Stimulated activated naive CD8-positive, alpha-beta T cell treated with anti-CD3 and anti-CD28 coated beads, Interleukin-15, amount 100 ng/mL, for 72 hours (primary cell): ENCODE measurements around the gene ATP1B3.

Source experiments
- ATAC-seq: fragments of 150-1000 bp; cut with Tn5 transposase; 2 replicates; pipeline ENCODE4 v1.10.0; 2021; ENCODE audit warnings: mild to moderate bottlenecking, moderate library complexity
- DNase-seq, 2 donors: peaks; one replicate each; pipeline ENCODE4 v3.0.0; 2021 to 2022
- H3K27ac Mint-ChIP-seq, 2 donors: one replicate each; pipeline ENCODE4 v1.8.0; 2022; ENCODE audit warnings: mild to moderate bottlenecking in 2 of 2, mixed read lengths in 2 of 2, moderate library complexity in 2 of 2
- H3K27me3 Mint-ChIP-seq: one replicate; pipeline ENCODE4 v1.8.0; 2022; ENCODE audit warnings: mixed read lengths
- H3K4me1 Mint-ChIP-seq: one replicate; pipeline ENCODE4 v1.8.0; 2022; ENCODE audit warnings: mild to moderate bottlenecking, mixed read lengths
- H3K4me3 Mint-ChIP-seq, 2 donors: one replicate each; pipeline ENCODE4 v1.8.0; 2022; ENCODE audit warnings: mild to moderate bottlenecking in 2 of 2, mixed read lengths in 2 of 2, moderate library complexity in 1 of 2
- H3K9me3 Mint-ChIP-seq, 2 donors: one replicate each; pipeline ENCODE4 v1.8.0; 2022; ENCODE audit warnings: mixed read lengths in 2 of 2

Gene ATP1B3

GRCh38 chr3:141853081-141853601 lies 23.3 kb upstream of the ATP1B3 start:
- DNase-seq (no peak), ATAC-seq (no peak)
- Mint-ChIP-seq H3K4me1 (peaks cover 1% of the 10 kb centered on the region), H3K27me3 (no peaks in the 10 kb centered on the region), H3K27ac (no peak overlapping the region), H3K4me3 (no peak overlapping the region), H3K9me3 (no peaks in the 10 kb centered on the region)

- H3K4me1 Mint-ChIP-seq = peaks cover 5% of the 10 kb centered on the region
- H3K4me3 Mint-ChIP-seq = no peak overlapping the region
- H3K9me3 Mint-ChIP-seq = no peaks in the 10 kb centered on the region
- no peaks in the 10 kb centered on the region for H3K27me3 Mint-ChIP-seq
- ATAC-seq (no peak), DNase-seq (no peak)
- no peak overlapping the region for H3K27ac Mint-ChIP-seq
Measured at GRCh38 chr3:141853629-141854168, 22.7 kb upstream of the ATP1B3 start.

GRCh38 chr3:141854599-141854998 lies 21.8 kb upstream of the ATP1B3 start:
- ATAC-seq = no peak
- Mint-ChIP-seq H3K4me1 (peaks cover 5% of the 10 kb centered on the region), H3K9me3 (no peaks in the 10 kb centered on the region), H3K27me3 (no peaks in the 10 kb centered on the region), H3K4me3 (no peak overlapping the region), H3K27ac (no peak overlapping the region)
- DNase-seq = no peak

GRCh38 chr3:141858312-141858711 lies 18.1 kb upstream of the ATP1B3 start:
- Mint-ChIP-seq H3K4me1 (peaks cover 5% of the 10 kb centered on the region), H3K27me3 (no peaks in the 10 kb centered on the region), H3K9me3 (no peaks in the 10 kb centered on the region), H3K4me3 (no peak overlapping the region), H3K27ac (no peak overlapping the region)
- no peak for ATAC-seq
- DNase-seq = no peak

- no peak overlapping the region for H3K4me3 Mint-ChIP-seq
- H3K4me1 Mint-ChIP-seq = peaks cover 5% of the 10 kb centered on the region
- no peak overlapping the region for H3K27ac Mint-ChIP-seq
- no peaks in the 10 kb centered on the region for H3K9me3 Mint-ChIP-seq
- ATAC-seq (no peak), DNase-seq (no peak)
- no peaks in the 10 kb centered on the region for H3K27me3 Mint-ChIP-seq
Measured at GRCh38 chr3:141859651-141860050, 16.8 kb upstream of the ATP1B3 start.

GRCh38 chr3:141860086-141860669 lies 16.3 kb upstream of the ATP1B3 start:
- Mint-ChIP-seq H3K4me3 (no peak overlapping the region), H3K4me1 (peaks cover 5% of the 10 kb centered on the region), H3K9me3 (no peaks in the 10 kb centered on the region), H3K27me3 (no peaks in the 10 kb centered on the region), H3K27ac (no peak overlapping the region)
- ATAC-seq (no peak), DNase-seq (no peak)

- Mint-ChIP-seq H3K4me1 (peaks cover 5% of the 10 kb centered on the region), H3K9me3 (no peaks in the 10 kb centered on the region), H3K27me3 (no peaks in the 10 kb centered on the region), H3K27ac (peak overlapping the region in 1 of 2 donors; percentile 5), H3K4me3 (no peak overlapping the region)
- ATAC-seq (no peak), DNase-seq (no peak)
Measured at GRCh38 chr3:141860766-141861513, 15.5 kb upstream of the ATP1B3 start.

- Mint-ChIP-seq H3K4me3 (no peak overlapping the region), H3K27ac (no peak overlapping the region), H3K9me3 (no peaks in the 10 kb centered on the region), H3K27me3 (no peaks in the 10 kb centered on the region), H3K4me1 (peaks cover 5% of the 10 kb centered on the region)
- no peak for ATAC-seq
- no peak for DNase-seq
Measured at GRCh38 chr3:141862279-141862816, 14.1 kb upstream of the ATP1B3 start.

GRCh38 chr3:141863491-141863890 lies 13.0 kb upstream of the ATP1B3 start:
- Mint-ChIP-seq H3K4me1 (peaks cover under 1% of the 10 kb centered on the region), H3K9me3 (no peaks in the 10 kb centered on the region), H3K4me3 (no peak overlapping the region), H3K27ac (no peak overlapping the region), H3K27me3 (no peaks in the 10 kb centered on the region)
- ATAC-seq (no peak), DNase-seq (no peak)

GRCh38 chr3:141864281-141864970 lies 12.0 kb upstream of the ATP1B3 start:
- DNase-seq (no peak), ATAC-seq (no peak)
- Mint-ChIP-seq H3K9me3 (no peaks in the 10 kb centered on the region), H3K27me3 (no peaks in the 10 kb centered on the region), H3K4me3 (no peak overlapping the region), H3K4me1 (no peaks in the 10 kb centered on the region), H3K27ac (no peak overlapping the region)

- H3K4me3 Mint-ChIP-seq = no peak overlapping the region
- H3K27ac Mint-ChIP-seq = no peak overlapping the region
- H3K4me1 Mint-ChIP-seq = no peaks in the 10 kb centered on the region
- no peak for DNase-seq
- no peaks in the 10 kb centered on the region for H3K27me3 Mint-ChIP-seq
- no peaks in the 10 kb centered on the region for H3K9me3 Mint-ChIP-seq
- ATAC-seq = no peak
Measured at GRCh38 chr3:141865101-141865500, 11.3 kb upstream of the ATP1B3 start.

- Mint-ChIP-seq H3K4me1 (peaks cover under 1% of the 10 kb centered on the region), H3K4me3 (no peak overlapping the region), H3K27me3 (no peaks in the 10 kb centered on the region), H3K9me3 (no peaks in the 10 kb centered on the region), H3K27ac (no peak overlapping the region)
- DNase-seq (no peak), ATAC-seq (no peak)
Measured at GRCh38 chr3:141870091-141870687, 6.3 kb upstream of the ATP1B3 start.

- DNase-seq = peak; percentile 80 to 87
- peak; percentile 77 for ATAC-seq
- H3K4me1 Mint-ChIP-seq = peaks cover 29% of the 10 kb centered on the region
- H3K4me3 Mint-ChIP-seq = peak overlapping the region; percentile 88 to 95
- H3K9me3 Mint-ChIP-seq = no peaks in the 10 kb centered on the region
- H3K27me3 Mint-ChIP-seq = no peaks in the 10 kb centered on the region
- H3K27ac Mint-ChIP-seq = peak overlapping the region; percentile 94 to 96
Measured at GRCh38 chr3:141875374-141875892, 1.0 kb upstream of the ATP1B3 start.

- H3K27me3 Mint-ChIP-seq = no peaks in the 10 kb centered on the region
- H3K4me3 Mint-ChIP-seq = peak overlapping the region; percentile 88 to 95
- peaks cover 32% of the 10 kb centered on the region for H3K4me1 Mint-ChIP-seq
- H3K27ac Mint-ChIP-seq = peak overlapping the region; percentile 94 to 96
- H3K9me3 Mint-ChIP-seq = no peaks in the 10 kb centered on the region
- peak; percentile 84 for ATAC-seq
- DNase-seq = no peak
Measured at GRCh38 chr3:141875893-141876380, 506 bp upstream of the ATP1B3 start.
